GM21737 (cell line): ENCODE results near the gene UMPS.
A peak's percentile ranks its signal among the peaks of the same experiment; 100 is the strongest.

Experiments used
- ATAC-seq: cut with Tn5 transposase; IDR thresholded peaks from one replicate; pipeline ENCODE4 v1.9.1; 2021; ENCODE audit warnings: mild to moderate bottlenecking, moderate library complexity; ENCODE audit not compliant: unreplicated experiment

The UMPS gene

GRCh38 chr3:124761935-124762660 lies 31.8 kb downstream of the UMPS start:
- ATAC-seq, result no peak

- ATAC-seq, result no peak
Measured at GRCh38 chr3:124762661-124763011, 32.4 kb downstream of the UMPS start.

- ATAC-seq, result no peak
Measured at GRCh38 chr3:124763206-124763605, 33.0 kb downstream of the UMPS start.

GRCh38 chr3:124763644-124764358 lies 33.5 kb downstream of the UMPS start:
- no peak for ATAC-seq

GRCh38 chr3:124764746-124765145 lies 34.5 kb downstream of the UMPS start:
- ATAC-seq, result no peak

GRCh38 chr3:124765197-124765840 lies 35.1 kb downstream of the UMPS start:
- ATAC-seq, result no peak

GRCh38 chr3:124766113-124767095 lies 36.2 kb downstream of the UMPS start:
- no peak for ATAC-seq

- no peak for ATAC-seq
Measured at GRCh38 chr3:124767264-124767663, 37.0 kb downstream of the UMPS start.

- no peak for ATAC-seq
Measured at GRCh38 chr3:124767691-124768090, 37.4 kb downstream of the UMPS start.

- peak; percentile 60 for ATAC-seq
Measured at GRCh38 chr3:124768812-124769211, 38.6 kb downstream of the UMPS start.

GRCh38 chr3:124769462-124769861 lies 39.2 kb downstream of the UMPS start:
- no peak for ATAC-seq

GRCh38 chr3:124770336-124771082 lies 40.3 kb downstream of the UMPS start:
- no peak for ATAC-seq

GRCh38 chr3:124771083-124771445 lies 40.8 kb downstream of the UMPS start:
- ATAC-seq, result no peak

- ATAC-seq, result no peak
Measured at GRCh38 chr3:124772081-124772831, 42.0 kb downstream of the UMPS start.

GRCh38 chr3:124773351-124774326 lies 43.4 kb downstream of the UMPS start:
- ATAC-seq, result no peak

GRCh38 chr3:124774327-124774718 lies 44.1 kb downstream of the UMPS start:
- no peak for ATAC-seq

- no peak for ATAC-seq
Measured at GRCh38 chr3:124774841-124775402, 44.7 kb downstream of the UMPS start.

- ATAC-seq, result no peak
Measured at GRCh38 chr3:124775877-124776276, 45.6 kb downstream of the UMPS start.
